GM21367 (cell line): ENCODE measurements around the gene MXI1.
"Not testable (repeated sequence)": the region's sequence is repeated elsewhere in the genome, so short reads cannot be mapped to it uniquely, and the experiment has no call there.

Experiments used
- ATAC-seq: cut with Tn5 transposase; IDR thresholded peaks from one replicate; pipeline ENCODE4 v1.9.1; 2021; ENCODE audit not compliant: unreplicated experiment

MXI1 gene

DNA sequence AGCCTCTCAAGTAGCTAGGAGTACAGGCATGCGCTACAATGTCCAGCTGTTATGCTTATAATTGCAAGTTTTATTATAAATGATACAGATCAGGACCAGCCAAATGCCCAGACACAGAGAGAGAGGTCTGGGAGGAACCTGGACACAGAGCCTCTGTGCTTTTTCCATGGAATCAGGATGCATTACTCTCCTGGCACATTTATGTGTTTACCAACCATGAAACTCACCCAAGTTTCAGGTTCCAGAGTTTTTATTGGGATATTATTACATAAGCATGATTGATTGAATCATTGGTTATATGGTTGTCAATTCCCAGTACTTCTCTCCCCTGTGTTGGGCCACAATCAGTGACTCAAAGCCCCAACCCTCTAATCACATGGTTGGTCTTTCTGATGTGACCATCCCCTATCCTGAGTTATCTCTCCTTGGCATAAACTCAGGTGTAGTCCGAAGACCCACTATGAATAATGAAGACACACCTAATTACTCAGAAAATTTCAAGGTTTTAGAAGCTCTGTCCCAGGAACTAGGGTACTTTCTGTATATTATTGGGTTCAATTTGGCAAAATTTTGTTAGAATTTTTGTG lies 30.6 kb downstream of the MXI1 start:
- ATAC-seq: no peak

- no peak for ATAC-seq
Measured at GRCh38 chr10:110239892-110240291, 32.5 kb downstream of the MXI1 start.

DNA sequence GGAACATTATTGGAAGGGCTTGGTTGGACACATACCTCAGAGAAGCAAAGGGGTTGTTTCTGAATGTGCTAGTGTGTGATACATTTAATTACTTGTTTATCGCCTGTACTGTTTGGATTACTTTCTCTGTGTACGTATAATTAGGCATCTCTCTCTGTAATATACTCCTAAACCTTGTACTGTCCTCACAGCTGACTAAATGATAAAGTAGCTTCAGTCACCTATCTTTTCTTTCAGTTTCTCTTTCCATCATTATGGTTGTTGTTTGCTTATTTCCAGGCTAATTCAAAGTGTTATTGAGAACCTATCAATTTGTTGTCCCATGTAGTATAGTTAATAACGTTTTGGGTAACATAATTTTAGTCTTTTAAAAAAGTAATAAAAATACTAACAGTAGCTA lies 34.0 kb downstream of the MXI1 start:
- ATAC-seq: no peak

DNA sequence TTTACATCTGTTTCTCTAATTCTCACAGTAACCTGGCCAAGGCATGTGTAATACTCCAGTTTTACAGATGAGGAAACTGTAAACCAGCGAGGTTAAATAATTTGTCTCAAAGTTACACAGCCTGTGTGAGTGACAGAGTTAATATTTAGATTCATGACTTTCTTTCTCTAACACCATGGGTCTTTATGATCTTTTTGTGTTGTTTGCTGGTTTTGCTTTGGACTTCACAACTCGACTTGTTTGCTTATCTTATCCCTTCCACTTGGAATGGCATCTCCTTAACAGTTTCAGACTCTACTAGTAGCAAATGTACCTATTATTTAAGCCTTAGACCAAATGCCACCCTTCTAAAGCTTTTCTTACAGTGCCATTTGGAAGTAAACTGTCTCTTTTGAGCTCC lies 34.4 kb downstream of the MXI1 start:
- ATAC-seq: no peak

- no peak for ATAC-seq
Measured at GRCh38 chr10:110242511-110242910, 35.1 kb downstream of the MXI1 start.

GRCh38 chr10:110244550-110244949 lies 37.1 kb downstream of the MXI1 start:
- ATAC-seq: no peak

DNA sequence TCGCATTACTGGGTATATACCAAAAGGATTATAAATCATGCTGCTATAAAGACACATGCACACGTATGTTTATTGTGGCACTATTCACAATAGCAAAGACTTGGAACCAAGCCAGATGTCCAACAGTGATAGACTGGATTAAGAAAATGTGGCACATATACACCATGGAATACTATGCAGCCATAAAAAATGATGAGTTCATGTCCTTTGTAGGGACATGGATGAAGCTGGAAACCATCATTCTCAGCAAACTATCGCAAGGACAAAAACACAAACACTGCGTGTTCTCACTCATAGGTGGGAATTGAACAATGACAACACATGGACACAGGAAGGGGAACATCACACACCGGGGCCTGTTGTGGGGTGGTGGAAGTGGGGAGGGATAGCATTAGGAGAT lies 40.4 kb downstream of the MXI1 start:
- ATAC-seq: not testable (repeated sequence)

DNA sequence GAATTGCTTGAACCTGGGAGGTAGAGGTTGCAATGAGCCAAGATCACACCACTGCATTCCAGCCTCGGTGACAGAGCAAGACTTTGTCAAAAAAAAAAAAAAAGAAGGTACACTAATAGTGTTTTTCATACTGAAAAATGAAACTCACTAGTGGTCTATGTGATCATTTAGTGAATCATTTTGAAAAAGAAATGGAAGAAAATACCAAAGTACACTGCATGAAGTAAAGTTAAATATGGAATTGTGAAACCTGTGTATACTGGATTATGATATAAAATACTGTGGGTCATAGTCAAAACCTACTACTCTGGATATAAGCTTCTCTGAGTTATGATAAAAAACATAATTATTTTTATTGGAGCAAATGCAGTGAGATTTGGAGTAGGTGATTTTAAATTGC lies 42.1 kb downstream of the MXI1 start:
- ATAC-seq: peak; percentile 68

DNA sequence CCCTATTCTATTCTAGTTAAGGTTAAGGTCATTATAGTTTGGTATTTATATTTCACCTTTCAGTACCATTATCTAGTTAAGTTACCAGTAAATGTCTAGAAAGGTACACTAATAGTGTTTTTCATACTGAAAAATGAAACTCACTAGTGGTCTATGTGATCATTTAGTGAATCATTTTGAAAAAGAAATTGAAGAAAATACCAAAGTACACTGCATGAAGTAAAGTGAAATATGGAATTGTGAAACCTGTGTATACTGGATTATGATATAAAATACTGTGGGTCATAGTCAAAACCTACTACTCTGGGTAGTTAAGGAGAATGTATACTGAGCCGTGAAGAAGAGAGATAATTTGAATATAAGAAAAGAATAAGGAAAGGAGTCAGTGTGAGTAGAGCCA lies 44.0 kb downstream of the MXI1 start:
- peak; percentile 81 for ATAC-seq

DNA sequence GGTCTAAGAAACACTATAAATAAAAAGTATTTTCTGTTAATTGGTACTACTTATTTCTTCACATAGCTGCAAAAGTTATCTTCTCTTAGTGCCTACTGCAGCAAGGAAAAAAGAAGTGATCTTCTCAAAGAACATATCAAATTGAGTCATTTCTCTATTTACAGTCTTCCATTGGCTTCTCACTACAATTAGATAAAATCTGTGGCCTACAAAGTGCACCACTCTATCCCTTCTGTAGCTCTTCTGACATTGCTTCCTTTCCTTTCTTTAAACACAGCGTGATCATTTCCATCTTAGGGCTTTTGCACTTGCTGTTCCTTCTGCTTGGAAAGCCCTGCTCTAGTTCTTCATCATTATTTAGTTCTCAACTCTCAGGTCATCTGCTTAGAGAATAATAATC lies 44.7 kb downstream of the MXI1 start:
- ATAC-seq: no peak

- ATAC-seq: no peak
Measured at GRCh38 chr10:110254467-110254866, 47.1 kb downstream of the MXI1 start.

DNA sequence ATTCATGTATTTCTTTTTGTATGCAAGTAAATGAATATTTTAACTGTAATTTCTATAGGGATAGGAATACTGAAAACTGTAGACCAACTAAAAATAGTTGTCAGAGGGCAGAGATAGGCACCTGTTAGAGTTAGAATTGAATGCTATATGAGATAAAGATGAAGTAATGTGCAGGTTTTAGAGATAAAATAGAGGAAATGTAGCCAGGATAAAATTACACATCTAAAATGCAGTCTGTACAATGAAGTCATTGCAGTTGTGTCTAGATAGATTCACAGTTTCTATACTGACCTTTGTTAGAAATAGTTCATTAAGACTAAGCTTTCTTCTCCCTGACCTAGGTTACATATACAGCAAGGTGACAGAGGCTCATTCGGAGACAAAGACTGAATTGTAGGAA lies 51.1 kb downstream of the MXI1 start:
- no peak for ATAC-seq

DNA sequence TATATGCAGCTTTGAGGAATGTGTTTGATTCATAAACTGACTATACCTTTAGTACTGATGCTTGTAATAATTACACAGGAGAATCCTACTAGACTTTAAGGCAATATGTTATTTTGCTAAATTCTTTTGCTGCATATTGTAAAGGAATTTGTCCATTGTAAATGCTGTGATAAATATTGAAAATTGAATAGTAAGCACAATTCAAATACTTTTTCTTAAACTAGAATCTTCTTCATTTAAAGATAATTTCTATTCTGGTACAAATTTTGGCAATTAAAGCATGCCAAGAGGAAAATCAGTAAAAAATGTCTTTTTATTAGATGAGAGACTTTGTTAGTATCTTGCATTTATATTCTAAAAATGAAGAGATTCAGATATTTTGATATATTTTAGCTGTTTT lies 51.9 kb downstream of the MXI1 start:
- ATAC-seq: no peak

GRCh38 chr10:110260746-110261477 lies 53.5 kb downstream of the MXI1 start:
- ATAC-seq: no peak

GRCh38 chr10:110263164-110263563 lies 55.8 kb downstream of the MXI1 start:
- ATAC-seq: no peak

DNA sequence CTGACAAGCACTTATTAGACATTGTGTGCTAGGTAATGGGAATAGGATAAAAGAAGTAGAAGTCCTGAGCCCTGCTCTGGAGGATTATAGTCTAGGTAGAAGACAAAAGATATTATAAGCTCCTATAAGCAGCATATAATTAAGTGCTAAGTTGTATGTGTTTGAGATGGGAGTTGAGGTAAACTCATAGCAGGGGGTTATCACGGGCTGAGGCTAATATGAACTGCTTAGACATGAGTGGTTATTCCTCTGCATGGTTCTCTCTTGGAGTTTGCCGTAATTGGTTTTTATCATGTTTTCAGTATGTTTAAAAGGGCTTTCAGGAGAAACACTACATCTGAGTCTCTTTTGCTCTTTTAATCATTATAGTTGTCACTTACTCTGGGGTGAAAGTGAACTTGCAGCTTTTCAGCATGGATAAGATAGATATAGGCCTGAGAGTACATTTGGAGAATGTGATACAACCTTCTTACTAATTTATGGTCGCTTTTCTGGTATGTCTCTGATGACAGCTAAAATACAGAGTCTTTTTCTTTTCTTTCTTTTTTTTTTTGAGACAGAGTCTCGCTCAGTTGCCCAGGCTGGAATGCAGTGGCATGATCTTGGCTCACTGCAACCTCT lies 58.3 kb downstream of the MXI1 start:
- ATAC-seq: no peak

DNA sequence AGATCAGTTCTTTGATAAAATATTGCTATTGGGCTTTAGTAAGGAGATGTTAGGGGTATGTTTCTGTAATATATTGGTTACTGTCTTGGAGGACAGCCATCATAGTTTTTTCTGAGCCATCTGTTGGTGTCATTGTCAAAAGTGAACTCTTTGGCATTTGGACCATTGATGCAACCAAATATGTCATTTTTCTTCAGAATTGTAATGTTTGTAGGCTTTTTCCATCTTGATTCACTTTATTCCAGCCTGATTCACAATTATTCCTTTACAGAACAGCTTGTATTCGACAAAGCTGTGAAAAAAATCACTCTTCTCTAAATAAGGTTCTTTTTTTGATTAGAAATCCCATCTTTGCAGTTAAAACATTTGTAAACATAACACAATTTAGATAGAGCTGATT lies 59.9 kb downstream of the MXI1 start:
- no peak for ATAC-seq

GRCh38 chr10:110268442-110268841 lies 61.0 kb downstream of the MXI1 start:
- no peak for ATAC-seq

- no peak for ATAC-seq
Measured at GRCh38 chr10:110268971-110269370, 61.6 kb downstream of the MXI1 start.

GRCh38 chr10:110269374-110270318 lies 62.2 kb downstream of the MXI1 start:
- ATAC-seq: peak; percentile 40

- not testable (repeated sequence) for ATAC-seq
Measured at GRCh38 chr10:110272995-110273394, 65.6 kb downstream of the MXI1 start.
